Stimulated activated CD4-positive, alpha-beta T cell treated with anti-CD3 and anti-CD28 coated beads, Interleukin-4, amount 100 ng/mL, for 48 hours (primary cell): ENCODE results near the gene OVCA2.

Experiments
- DNase-seq, 2 donors: peaks; one replicate each; pipeline ENCODE4 v3.0.0-alpha.2; 2020; ENCODE audit warnings: low read depth in 2 of 2

The OVCA2 gene

GRCh38 chr17:2054512-2055291 is 12.9 kb downstream of the OVCA2 start, which contains the start of gene HIC1:
HIC1 (plus strand) TSS chr17:2055103; CDS start chr17:2056691, 1,588 bp downstream.
- peak; percentile 70 to 71 for DNase-seq

DNA sequence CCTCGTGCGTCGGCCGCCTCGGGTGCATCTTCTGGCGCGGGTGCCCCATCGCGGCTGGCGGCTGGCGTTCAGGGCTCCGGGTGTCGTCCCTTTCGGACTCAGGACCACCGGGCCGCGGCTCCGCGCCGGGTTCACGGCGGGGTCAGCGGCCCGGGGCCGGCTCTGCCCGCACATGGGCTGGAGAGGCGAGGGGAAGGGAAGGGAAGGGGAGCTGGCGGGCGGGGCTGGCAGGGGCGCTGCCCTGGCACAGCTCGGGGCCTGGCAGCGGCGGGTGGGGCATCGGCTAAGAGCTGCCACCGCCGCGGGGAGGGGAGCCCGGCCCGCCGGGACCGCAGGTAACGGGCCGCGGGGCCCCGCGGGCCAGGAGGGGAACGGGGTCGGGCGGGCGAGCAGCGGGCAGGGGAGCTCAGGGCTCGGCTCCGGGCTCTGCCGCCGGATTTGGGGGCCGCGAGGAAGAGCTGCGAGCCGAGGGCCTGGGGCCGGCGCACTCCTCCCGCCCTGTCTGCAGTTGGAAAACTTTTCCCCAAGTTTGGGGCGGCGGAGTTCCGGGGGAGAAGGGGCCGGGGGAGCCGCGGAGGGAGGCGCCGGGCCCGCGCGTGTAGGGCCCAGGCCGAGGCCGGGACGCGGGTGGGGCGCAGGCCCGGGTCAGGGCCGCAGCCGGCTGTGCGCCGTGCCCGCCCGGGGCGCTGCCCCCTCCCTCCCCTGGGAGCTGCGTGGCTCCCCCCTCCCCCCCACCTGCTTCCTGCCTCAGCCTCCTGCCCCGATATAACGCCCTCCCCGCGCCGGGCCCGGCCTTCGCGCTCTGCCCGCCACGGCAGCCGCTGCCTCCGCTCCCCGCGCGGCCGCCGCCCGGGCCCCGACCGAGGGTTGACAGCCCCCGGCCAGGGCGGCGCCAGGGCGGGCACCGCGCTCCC is 13.7 kb downstream of the OVCA2 start:
- DNase-seq = no peak

DNA sequence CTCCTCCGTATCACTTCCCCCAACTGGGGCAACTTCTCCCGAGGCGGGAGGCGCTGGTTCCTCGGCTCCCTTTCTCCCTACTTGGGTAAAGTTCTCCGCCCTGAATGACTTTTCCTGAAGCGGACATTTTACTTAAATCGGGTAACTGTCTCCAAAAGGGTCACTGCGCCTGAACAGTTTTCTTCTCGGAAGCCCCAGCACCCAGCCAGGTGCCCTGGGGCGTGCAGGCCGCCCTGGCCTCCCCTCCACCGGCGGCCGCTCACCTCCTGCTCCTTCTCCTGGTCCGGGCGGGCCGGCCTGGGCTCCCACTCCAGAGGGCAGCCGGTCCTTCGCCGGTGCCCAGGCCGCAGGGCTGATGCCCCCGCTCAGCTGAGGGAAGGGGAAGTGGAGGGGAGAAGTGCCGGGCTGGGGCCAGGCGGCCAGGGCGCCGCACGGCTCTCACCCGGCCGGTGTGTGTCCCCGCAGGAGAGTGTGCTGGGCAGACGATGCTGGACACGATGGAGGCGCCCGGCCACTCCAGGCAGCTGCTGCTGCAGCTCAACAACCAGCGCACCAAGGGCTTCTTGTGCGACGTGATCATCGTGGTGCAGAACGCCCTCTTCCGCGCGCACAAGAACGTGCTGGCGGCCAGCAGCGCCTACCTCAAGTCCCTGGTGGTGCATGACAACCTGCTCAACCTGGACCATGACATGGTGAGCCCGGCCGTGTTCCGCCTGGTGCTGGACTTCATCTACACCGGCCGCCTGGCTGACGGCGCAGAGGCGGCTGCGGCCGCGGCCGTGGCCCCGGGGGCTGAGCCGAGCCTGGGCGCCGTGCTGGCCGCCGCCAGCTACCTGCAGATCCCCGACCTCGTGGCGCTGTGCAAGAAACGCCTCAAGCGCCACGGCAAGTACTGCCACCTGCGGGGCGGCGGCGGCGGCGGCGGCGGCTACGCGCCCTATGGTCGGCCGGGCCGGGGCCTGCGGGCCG is 14.7 kb downstream of the OVCA2 start:
- DNase-seq = no peak

DNA sequence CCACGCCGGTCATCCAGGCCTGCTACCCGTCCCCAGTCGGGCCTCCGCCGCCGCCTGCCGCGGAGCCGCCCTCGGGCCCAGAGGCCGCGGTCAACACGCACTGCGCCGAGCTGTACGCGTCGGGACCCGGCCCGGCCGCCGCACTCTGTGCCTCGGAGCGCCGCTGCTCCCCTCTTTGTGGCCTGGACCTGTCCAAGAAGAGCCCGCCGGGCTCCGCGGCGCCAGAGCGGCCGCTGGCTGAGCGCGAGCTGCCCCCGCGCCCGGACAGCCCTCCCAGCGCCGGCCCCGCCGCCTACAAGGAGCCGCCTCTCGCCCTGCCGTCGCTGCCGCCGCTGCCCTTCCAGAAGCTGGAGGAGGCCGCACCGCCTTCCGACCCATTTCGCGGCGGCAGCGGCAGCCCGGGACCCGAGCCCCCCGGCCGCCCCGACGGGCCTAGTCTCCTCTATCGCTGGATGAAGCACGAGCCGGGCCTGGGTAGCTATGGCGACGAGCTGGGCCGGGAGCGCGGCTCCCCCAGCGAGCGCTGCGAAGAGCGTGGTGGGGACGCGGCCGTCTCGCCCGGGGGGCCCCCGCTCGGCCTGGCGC is 15.4 kb downstream of the OVCA2 start:
- DNase-seq = no peak

DNA sequence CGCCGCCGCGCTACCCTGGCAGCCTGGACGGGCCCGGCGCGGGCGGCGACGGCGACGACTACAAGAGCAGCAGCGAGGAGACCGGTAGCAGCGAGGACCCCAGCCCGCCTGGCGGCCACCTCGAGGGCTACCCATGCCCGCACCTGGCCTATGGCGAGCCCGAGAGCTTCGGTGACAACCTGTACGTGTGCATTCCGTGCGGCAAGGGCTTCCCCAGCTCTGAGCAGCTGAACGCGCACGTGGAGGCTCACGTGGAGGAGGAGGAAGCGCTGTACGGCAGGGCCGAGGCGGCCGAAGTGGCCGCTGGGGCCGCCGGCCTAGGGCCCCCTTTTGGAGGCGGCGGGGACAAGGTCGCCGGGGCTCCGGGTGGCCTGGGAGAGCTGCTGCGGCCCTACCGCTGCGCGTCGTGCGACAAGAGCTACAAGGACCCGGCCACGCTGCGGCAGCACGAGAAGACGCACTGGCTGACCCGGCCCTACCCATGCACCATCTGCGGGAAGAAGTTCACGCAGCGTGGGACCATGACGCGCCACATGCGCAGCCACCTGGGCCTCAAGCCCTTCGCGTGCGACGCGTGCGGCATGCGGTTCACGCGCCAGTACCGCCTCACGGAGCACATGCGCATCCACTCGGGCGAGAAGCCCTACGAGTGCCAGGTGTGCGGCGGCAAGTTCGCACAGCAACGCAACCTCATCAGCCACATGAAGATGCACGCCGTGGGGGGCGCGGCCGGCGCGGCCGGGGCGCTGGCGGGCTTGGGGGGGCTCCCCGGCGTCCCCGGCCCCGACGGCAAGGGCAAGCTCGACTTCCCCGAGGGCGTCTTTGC is 16.2 kb downstream of the OVCA2 start:
- DNase-seq = no peak

DNA sequence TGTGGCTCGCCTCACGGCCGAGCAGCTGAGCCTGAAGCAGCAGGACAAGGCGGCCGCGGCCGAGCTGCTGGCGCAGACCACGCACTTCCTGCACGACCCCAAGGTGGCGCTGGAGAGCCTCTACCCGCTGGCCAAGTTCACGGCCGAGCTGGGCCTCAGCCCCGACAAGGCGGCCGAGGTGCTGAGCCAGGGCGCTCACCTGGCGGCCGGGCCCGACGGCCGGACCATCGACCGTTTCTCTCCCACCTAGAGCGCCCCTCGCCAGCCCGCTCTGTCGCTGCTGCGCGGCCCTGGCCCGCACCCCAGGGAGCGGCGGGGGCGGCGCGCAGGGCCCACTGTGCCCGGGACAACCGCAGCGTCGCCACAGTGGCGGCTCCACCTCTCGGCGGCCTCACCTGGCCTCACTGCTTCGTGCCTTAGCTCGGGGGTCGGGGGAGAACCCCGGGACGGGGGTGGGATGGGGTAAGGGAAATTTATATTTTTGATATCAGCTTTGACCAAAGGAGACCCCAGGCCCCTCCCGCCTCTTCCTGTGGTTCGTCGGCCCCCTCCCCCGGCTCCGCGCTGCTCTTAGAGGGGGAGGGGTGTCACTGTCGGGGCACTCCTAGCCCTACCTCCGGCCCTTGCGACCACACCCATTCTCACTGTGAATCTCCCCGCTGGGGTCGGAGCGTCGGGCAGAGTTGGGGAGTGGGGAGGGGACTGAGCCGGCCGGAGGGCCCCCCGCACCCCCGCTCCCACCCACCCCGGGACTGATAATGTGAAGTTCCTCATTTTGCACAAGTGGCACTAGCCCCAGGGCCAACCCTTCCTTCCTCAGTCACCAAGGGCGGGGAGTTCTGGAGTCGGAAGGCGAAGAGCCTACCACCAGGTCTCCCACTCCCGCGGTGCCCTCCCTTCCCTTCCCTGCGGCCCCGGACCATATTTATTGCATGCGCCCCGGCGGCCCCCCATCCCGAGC is 17.0 kb downstream of the OVCA2 start:
- DNase-seq = peak in 1 of 2 donors; percentile 66

DNA sequence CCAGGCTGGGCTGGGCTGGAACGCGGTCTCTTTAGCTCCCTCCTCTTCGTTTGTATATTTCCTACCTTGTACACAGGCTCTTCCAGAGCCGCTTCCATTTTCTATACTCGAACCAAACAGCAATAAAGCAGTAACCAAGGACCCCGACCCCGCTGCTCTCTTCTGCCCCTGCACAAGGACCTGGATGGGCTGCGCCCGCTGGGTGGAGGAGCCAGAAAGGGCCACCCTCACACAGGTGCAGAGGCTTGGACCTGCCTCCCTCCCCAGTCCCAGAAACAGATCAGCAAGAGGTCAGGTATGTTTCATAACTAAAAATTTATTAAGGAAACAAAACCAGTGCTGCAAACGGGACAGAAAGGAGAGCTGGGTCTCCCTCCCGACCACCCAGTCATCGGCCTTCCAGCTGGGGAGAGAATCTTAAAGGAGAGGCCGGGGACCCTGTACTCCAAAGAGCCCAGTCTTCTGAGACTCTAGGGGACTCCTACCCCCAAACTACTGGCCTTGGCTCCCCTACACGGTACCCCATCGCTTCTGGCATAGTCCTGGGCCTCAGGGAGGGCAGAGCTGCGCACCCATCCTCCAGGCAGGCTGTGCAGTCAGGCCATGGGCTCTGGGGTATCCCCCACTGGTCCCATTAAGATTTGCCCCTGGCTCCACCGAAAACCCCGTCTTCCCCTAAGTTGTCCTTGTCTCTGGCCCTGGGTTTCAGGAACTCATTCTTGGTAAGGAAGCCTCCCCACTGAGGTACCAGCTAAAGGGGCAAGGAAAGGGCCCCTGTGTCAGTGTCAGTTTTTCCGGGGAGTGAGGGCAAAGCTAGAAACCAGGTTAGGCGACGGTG is 17.9 kb downstream of the OVCA2 start:
- no peak for DNase-seq

GRCh38 chr17:2060385-2060658 is 18.5 kb downstream of the OVCA2 start:
- DNase-seq = no peak

GRCh38 chr17:2060681-2061440 is 19.0 kb downstream of the OVCA2 start:
- DNase-seq = no peak

GRCh38 chr17:2061441-2061958 is 19.7 kb downstream of the OVCA2 start:
- no peak for DNase-seq

- no peak for DNase-seq
These were observed 20.9 kb downstream of the OVCA2 start for GRCh38 chr17:2062571-2063183.

DNA sequence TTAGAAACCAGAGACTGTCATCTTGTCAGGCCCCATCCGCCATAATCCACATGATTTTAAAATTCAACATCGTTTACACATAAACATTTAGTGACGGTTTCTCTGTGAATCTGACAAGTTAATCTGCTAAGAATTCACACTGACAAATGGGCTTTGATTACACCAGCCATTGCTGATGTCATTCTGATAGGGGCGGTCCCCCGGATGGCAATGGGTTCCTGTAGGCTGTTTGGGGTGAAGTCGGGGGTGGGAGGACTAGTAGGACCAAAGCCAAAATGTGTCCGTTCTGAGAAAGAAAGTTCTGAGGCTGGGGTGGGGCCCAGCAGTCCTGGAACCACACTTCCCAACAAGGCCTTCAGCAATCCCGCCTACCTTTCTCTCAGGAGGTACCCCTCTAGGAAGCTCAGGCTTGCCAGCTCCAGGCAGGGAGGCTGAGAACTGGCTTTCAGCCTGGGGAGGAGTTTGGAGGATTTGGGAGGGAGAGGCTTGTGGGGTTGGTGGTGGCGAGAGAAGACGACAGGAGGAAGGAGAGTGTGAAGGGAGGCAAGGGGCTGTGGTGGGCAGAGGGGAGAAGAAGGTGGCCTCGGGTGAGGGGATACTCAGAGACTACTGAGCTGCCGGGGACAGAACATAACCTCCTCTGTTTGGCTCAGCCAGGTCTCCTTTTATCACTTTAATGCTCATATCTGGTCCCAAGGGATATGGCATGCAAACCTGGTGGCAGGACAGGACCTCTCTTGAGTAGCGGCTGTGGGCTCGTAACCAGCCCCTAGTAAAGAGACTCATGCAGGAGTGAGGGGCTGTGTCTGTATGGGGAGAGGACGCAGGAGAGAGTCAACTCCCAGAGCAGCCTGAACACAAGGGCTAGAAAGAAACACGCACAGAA is 21.7 kb downstream of the OVCA2 start:
- DNase-seq = no peak

DNA sequence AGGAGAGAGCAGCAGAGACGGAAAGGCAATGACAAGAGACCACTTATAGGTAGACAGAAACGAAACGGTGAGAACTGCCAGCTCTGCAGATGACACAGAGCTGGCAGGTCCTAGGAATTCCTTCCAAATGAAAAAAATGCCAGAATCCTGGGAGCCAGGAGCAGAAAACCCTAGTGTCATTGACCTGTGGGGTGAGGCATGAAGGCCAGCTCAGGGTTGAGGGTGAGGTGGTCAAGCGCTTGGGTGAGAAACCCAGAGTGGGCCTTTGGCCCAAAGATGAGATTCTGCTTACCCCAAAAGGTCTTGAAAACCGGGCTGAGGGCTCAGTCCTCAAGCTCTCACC is 22.3 kb downstream of the OVCA2 start:
- DNase-seq = no peak

- DNase-seq = no peak
These were observed 22.7 kb downstream of the OVCA2 start for GRCh38 chr17:2064520-2064971.

DNA sequence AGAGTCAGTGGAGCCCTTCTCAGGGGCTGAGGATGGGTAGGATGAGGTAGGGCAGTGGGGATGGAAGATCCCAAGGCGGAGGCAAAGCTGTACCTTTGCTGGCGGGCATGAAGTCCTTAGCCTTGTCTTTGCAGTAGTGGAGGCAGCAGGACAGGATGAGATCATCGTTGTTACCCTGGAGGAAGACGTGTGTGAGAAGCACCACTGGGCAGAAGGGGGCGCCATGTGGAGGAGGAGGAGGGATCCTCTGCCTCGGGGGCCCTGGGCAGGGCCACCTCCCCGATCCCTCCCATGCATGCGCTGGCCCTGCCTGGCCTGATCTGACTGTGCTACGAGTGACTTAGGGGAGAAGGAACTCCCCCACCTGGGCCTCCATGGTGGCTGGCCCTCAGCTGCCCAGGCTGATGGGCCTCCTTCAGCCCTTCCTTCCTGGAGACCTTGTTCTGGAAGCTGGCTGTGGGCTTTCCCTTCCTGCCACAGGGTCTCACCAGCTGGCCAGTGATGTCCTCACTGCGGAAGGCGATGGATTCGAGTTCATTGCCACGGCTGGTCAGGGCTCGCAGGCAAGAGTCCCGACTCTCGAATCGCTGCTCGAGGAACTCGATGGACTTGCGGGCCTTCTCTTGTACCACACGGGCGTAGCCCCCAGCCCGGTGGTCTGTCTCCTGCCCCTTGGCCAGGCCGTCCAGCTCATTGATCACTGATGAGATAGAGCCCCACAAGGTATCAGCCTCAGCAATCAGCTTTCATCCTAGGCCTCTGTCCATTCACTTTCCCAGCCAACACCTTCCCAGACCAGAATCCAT is 23.4 kb downstream of the OVCA2 start:
- DNase-seq = peak; percentile 73 to 75
